AG09319 (cell line): ENCODE data around the gene TRERF1.
"Not testable (repeated sequence)": the region's sequence is repeated elsewhere in the genome, so short reads cannot be mapped to it uniquely, and the experiment has no call there.

Experiments
- DNase-seq: peaks from one replicate; pipeline ENCODE4 v3.0.0-alpha.2; 2010; ENCODE audit warnings: low read depth; ENCODE audit errors: extremely low read depth
- CTCF ChIP-seq: IDR thresholded peaks from 2 replicates; pipeline ENCODE4 v1.5.1; 2011; ENCODE audit warnings: low read depth, mild to moderate bottlenecking, inconsistent platforms, low read length, moderate library complexity

Gene TRERF1

GRCh38 chr6:42448927-42449659 is 2.6 kb downstream of the TRERF1 start:
- TF ChIP-seq CTCF: no peak
- no peak for DNase-seq

- TF ChIP-seq CTCF: no peak
- DNase-seq: no peak
These were observed 3.3 kb downstream of the TRERF1 start for GRCh38 chr6:42448391-42448790.

- no peak for TF ChIP-seq CTCF
- DNase-seq: no peak
These were observed 4.7 kb downstream of the TRERF1 start for GRCh38 chr6:42446996-42447395.

GRCh38 chr6:42446370-42446769 is 5.4 kb downstream of the TRERF1 start:
- no peak for TF ChIP-seq CTCF
- DNase-seq: no peak

- DNase-seq: not testable (repeated sequence)
These were observed 5.8 kb downstream of the TRERF1 start for GRCh38 chr6:42445955-42446354.

GRCh38 chr6:42443312-42444060 is 8.2 kb downstream of the TRERF1 start:
- TF ChIP-seq CTCF: no peak
- no peak for DNase-seq

GRCh38 chr6:42441697-42442081 is 10.0 kb downstream of the TRERF1 start:
- no peak for TF ChIP-seq CTCF
- DNase-seq: no peak
